SK-N-SH (cell line): Measurements from ENCODE around the gene ATP13A3. TPM values are rescaled to one million over a fixed set of nuclear protein-coding genes. Genes with fewer than 3 reads are reported as not detected.

ENCODE experiments used
- CTCF ChIA-PET: fragments of 300-600, 350-600 bp; formaldehyde crosslinking; extraction: SDS; loops from one replicate; lab custom pipeline; 2021; lab: Yijun Ruan, JAX
- POLR2A ChIA-PET: fragments of 350-600 bp; sonication (Branson Sonifier 250); formaldehyde crosslinking; extraction: SDS; loops from one replicate; lab custom pipeline; 2020; ENCODE audit warnings: antibody characterized with exemption, inconsistent platforms; lab: Yijun Ruan, JAX
- DNase-seq: peaks from one replicate; pipeline ENCODE4 v3.0.0; 2012
- H2AFZ ChIP-seq: fragments of 200-600 bp; sonication (generic); 2 replicates; pipeline ENCODE4 v1.8.1; 2016; ENCODE audit warnings: antibody characterized with exemption, mild to moderate bottlenecking, low read depth
- H3F3A ChIP-seq: fragments of 200-600 bp; sonication (generic); replicated peaks from 2 replicates; pipeline ENCODE3; 2016; ENCODE audit warnings: antibody characterized with exemption, mild to moderate bottlenecking; ENCODE audit not compliant: insufficient read depth
- H3K27ac ChIP-seq, 2 experiments: fragments of 200-500 bp in 1 of 2; fragments of 200-600 bp in 1 of 2; sonication (Bioruptor generic) in 1 of 2; sonication (generic), shearing (Covaris generic) in 1 of 2; 2 replicates each; pipeline versions ENCODE4 v1.5.1 to v1.6.1; 2014 to 2016; ENCODE audit warnings: low read depth in 2 of 2, inconsistent platforms in 1 of 2, low read length in 1 of 2, mild to moderate bottlenecking in 1 of 2, mixed read lengths in 1 of 2
- H3K27me3 ChIP-seq: fragments of 200-600 bp; sonication (generic), shearing (Covaris generic); 2 replicates; pipeline ENCODE4 v1.6.1; 2016; ENCODE audit warnings: mixed run types; ENCODE audit not compliant: insufficient read depth
- H3K36me3 ChIP-seq, 2 experiments: fragments of 200-500 bp in 1 of 2; fragments of 200-600 bp in 1 of 2; sonication (Bioruptor generic) in 1 of 2; sonication (generic) in 1 of 2; replicated peaks in 1 of 2; 2 replicates each; pipeline versions ENCODE3 to v1.5.1; 2014 to 2016; ENCODE audit warnings: low read length in 1 of 2, mild to moderate bottlenecking in 1 of 2; ENCODE audit not compliant: insufficient read depth in 2 of 2, control insufficient read depth in 1 of 2
- H3K4me1 ChIP-seq, 2 experiments: fragments of 200-500 bp in 1 of 2; fragments of 200-600 bp in 1 of 2; sonication (Bioruptor generic) in 1 of 2; sonication (generic), shearing (Covaris generic) in 1 of 2; 2 replicates each; pipeline versions ENCODE4 v1.5.1 to v1.6.1; 2014 to 2016; ENCODE audit warnings: low read depth in 1 of 2, low read length in 1 of 2, mixed run types in 1 of 2; ENCODE audit not compliant: insufficient read depth in 2 of 2, control insufficient read depth in 1 of 2
- H3K4me2 ChIP-seq: fragments of 200-600 bp; sonication (generic), shearing (Covaris generic); 2 replicates; pipeline ENCODE4 v1.6.1; 2017; ENCODE audit warnings: mixed run types
- H3K4me3 ChIP-seq, 2 experiments: fragments of 200-500 bp in 1 of 2; fragments of 200-600 bp in 1 of 2; sonication (Bioruptor generic) in 1 of 2; sonication (generic), shearing (Covaris generic) in 1 of 2; 2 replicates each; pipeline versions ENCODE4 v1.5.1 to v1.8.1; 2014 to 2016; ENCODE audit warnings: low read depth in 2 of 2, inconsistent platforms in 1 of 2, low read length in 1 of 2, mild to moderate bottlenecking in 1 of 2, mixed read lengths in 1 of 2, moderate library complexity in 1 of 2
- H3K79me2 ChIP-seq: fragments of 200-600 bp; sonication (generic); 2 replicates; pipeline ENCODE4 v1.8.1; 2017; ENCODE audit warnings: mild to moderate bottlenecking; ENCODE audit not compliant: insufficient read depth
- H3K9ac ChIP-seq: fragments of 200-600 bp; sonication (generic); 2 replicates; pipeline ENCODE4 v1.6.1; 2017; ENCODE audit warnings: mixed run types
- H3K9me2 ChIP-seq: fragments of 200-600 bp; sonication (generic); 2 replicates; pipeline ENCODE4 v1.6.1; 2017; ENCODE audit warnings: mixed run types
- H3K9me3 ChIP-seq: fragments of 200-600 bp; sonication (generic); 2 replicates; pipeline ENCODE4 v1.6.1; 2017; ENCODE audit warnings: mixed run types, mild to moderate bottlenecking, moderate library complexity
- H4K20me1 ChIP-seq: fragments of 200-600 bp; sonication (generic); 2 replicates; pipeline ENCODE4 v1.6.1; 2017; ENCODE audit warnings: mild to moderate bottlenecking, mixed run types; ENCODE audit not compliant: insufficient read depth
- CHD2 ChIP-seq: fragments of 150-350 bp; IDR thresholded peaks from 2 replicates; pipeline ENCODE4 v1.6.1; 2018; ENCODE audit warnings: low read length; ENCODE audit not compliant: partially characterized antibody
- ELF1 ChIP-seq: IDR thresholded peaks from 2 replicates; pipeline ENCODE4 v1.4.0; 2012
- EP300 ChIP-seq, 2 experiments: IDR thresholded peaks; 2 replicates each; pipeline versions ENCODE4 v1.4.0 to v1.6.1; 2012; ENCODE audit warnings: borderline replicate concordance in 1 of 2, low read depth in 1 of 2, low read length in 1 of 2
- EZH2phosphoT487 ChIP-seq: fragments of 200-600 bp; sonication (generic); IDR thresholded peaks from 2 replicates; pipeline ENCODE4 v1.6.1; 2017; ENCODE audit warnings: low read depth, mixed run types, mild to moderate bottlenecking, antibody characterized with exemption, moderate library complexity, borderline replicate concordance
- FOXJ3 ChIP-seq: sonication (generic); formaldehyde crosslinking; IDR thresholded peaks from 2 replicates; pipeline ENCODE4 v1.5.1; 2020; ENCODE audit warnings: mild to moderate bottlenecking, missing genetic modification reagents
- FOXM1 ChIP-seq: IDR thresholded peaks from 2 replicates; pipeline ENCODE4 v1.4.0; 2012; ENCODE audit warnings: low read depth, mild to moderate bottlenecking
- MXI1 ChIP-seq: IDR thresholded peaks from 2 replicates; pipeline ENCODE4 v1.6.1; 2012; ENCODE audit warnings: mild to moderate bottlenecking, low read depth, low read length, improper control_type of control experiment
- NFIC ChIP-seq: IDR thresholded peaks from 2 replicates; pipeline ENCODE4 v1.4.0; 2012; ENCODE audit warnings: borderline replicate concordance
- NRF1 ChIP-seq: IDR thresholded peaks from 2 replicates; pipeline ENCODE4 v1.6.1; 2012; ENCODE audit warnings: low read depth, mild to moderate bottlenecking, low read length
- RCOR1 ChIP-seq: fragments of 150-350 bp; IDR thresholded peaks from 2 replicates; pipeline ENCODE4 v1.6.1; 2017; ENCODE audit warnings: antibody characterized with exemption, low read length
- RFX5 ChIP-seq: IDR thresholded peaks from 2 replicates; pipeline ENCODE4 v1.6.1; 2012; ENCODE audit warnings: mild to moderate bottlenecking, improper control_type of control experiment, low read length
- RXRA ChIP-seq: IDR thresholded peaks from 2 replicates; pipeline ENCODE4 v1.4.0; 2012; ENCODE audit warnings: low read depth, mild to moderate bottlenecking, borderline replicate concordance
- SIN3A ChIP-seq: IDR thresholded peaks from 2 replicates; pipeline ENCODE4 v1.6.1; 2012; ENCODE audit warnings: low read depth, mild to moderate bottlenecking, low read length, moderate library complexity, borderline replicate concordance
- USF1 ChIP-seq: IDR thresholded peaks from 2 replicates; pipeline ENCODE4 v1.4.0; 2012; ENCODE audit warnings: low read depth, borderline replicate concordance
- YY1 ChIP-seq: IDR thresholded peaks from 2 replicates; pipeline ENCODE4 v1.4.0; 2012; ENCODE audit warnings: low read depth, mild to moderate bottlenecking
- WGBS: methylation state at CpG from one replicate; pipeline ENCODE4 v1.1.6; 2017; ENCODE audit warnings: low lambda C conversion rate; 5-methylcytosine and 5-hydroxymethylcytosine counted together
- polyA plus RNA-seq, 3 experiments: library from polyadenylated mRNA; depleted of rRNA; stranded (reverse); fragments of >200 nt; gene quantifications; 2 replicates each; pipeline ENCODE4 v1.2.3, GENCODE V29; 2012
- TF ChIP-seq, protein P1 (sequence below): fragments of 150-350 bp; IDR thresholded peaks from 2 replicates; pipeline ENCODE4 v1.6.1; 2016; ENCODE audit warnings: mild to moderate bottlenecking, low read depth, low read length

Gene ATP13A3
- polyA plus RNA-seq, 1 of the 3 experiments (the other 2 are of a cell fraction) = 48.2 TPM

DNA sequence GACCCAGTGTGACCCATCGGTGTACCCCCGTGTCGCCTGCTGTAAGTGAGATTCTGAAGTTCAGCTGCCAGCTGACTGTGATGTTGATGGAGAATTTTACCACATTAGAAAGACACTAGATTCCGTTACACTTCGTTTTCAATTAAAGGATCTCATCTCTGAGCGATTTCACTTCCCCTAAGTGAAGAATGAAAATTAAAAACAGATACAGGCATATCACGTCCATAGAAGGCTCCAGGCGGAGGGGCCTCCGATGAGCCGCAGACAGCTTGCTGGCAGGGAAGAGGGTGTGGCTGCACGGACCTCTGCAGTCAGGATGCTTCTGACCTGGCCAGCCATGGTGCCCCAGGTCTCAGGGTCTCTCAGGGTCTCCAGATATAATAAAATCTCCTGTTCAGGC, 129.1 kb downstream of the ATP13A3 start:
- POLR2A ChIA-PET = no interaction called here
- 66% methylated on average over 6 of the region's 11 CpGs for WGBS

DNA sequence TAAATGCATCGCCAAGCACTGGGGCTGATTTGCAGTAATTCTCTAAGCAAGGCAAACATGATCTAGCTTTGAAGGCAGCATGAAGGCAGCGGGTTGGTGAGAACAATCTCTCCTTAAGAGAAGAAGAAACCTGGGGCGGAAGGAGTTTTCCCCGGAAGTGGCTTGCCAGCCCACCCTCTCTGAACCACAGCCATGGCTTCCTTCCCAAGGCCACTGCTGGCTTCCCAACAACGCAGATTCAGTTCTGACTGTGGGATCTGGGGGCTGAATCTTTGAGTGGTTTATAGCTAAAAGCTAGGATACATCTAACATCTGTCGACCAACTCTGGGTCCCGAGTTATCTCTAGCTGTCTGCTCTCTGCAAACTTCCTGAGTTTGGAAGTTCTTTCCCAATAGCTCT, 131.4 kb downstream of the ATP13A3 start:
- Histone ChIP-seq H3K27me3 (peaks cover 16% of the 10 kb centered on the region; the same call in 1 of the 2 replicates), H3K4me3 (no peak overlapping the region), H3K9me2 (no peaks in the 10 kb centered on the region), H3K4me1 (peaks cover under 1 to 4% of the 10 kb centered on the region in 2 experiments; a peak in 2 of 4 replicates), H3K4me2 (no peak overlapping the region), H3K9ac (no peak overlapping the region), H3F3A (peaks cover 2% of the 10 kb centered on the region), H3K9me3 (no peaks in the 10 kb centered on the region), H3K27ac (no peak overlapping the region), H2AFZ (no peak overlapping the region), H3K79me2 (no peaks in the 10 kb centered on the region), H4K20me1 (no peaks in the 10 kb centered on the region), H3K36me3 (no peaks in the 10 kb centered on the region)
- CTCF ChIA-PET = interaction anchor here (1.0 to 5.5 kb wide), 2 partner anchors 11 to 22 kb away, joined by 5 to 39 read pairs; no protein-coding TSS in a partner anchor
- no peak for DNase-seq
- POLR2A ChIA-PET = no interaction called here
- no peak for TF ChIP-seq RXRA
- TF ChIP-seq NRF1 = no peak
- no peak for TF ChIP-seq MXI1
- no peak for TF ChIP-seq YY1
- TF ChIP-seq FOXJ3 (CRISPR knock-in tag) = no peak
- TF ChIP-seq CHD2 = no peak
- no peak for TF ChIP-seq RFX5
- TF ChIP-seq, protein P1, sequence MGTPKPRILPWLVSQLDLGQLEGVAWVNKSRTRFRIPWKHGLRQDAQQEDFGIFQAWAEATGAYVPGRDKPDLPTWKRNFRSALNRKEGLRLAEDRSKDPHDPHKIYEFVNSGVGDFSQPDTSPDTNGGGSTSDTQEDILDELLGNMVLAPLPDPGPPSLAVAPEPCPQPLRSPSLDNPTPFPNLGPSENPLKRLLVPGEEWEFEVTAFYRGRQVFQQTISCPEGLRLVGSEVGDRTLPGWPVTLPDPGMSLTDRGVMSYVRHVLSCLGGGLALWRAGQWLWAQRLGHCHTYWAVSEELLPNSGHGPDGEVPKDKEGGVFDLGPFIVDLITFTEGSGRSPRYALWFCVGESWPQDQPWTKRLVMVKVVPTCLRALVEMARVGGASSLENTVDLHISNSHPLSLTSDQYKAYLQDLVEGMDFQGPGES = no peak
- TF ChIP-seq FOXM1 = no peak
- TF ChIP-seq USF1 = no peak
- TF ChIP-seq SIN3A = no peak
- TF ChIP-seq RCOR1 = no peak
- no peak for TF ChIP-seq ELF1
- TF ChIP-seq NFIC = no peak
- TF ChIP-seq EP300 (IDR thresholded peaks at IDR 0.05; ENCODE audit: borderline replicate concordance in 1 of 2, low read depth in 1 of 2, low read length in 1 of 2) = no peak
- 68% methylated on average over 7 of the region's 7 CpGs for WGBS

More for the DNA sequence above, 129.1 kb downstream of the ATP13A3 start:
- no peak overlapping the region for H3K27ac ChIP-seq
- H4K20me1 ChIP-seq = no peaks in the 10 kb centered on the region
- TF ChIP-seq RFX5 (no peak), EZH2phosphoT487 (no peak)
- H3K4me2 ChIP-seq = no peak overlapping the region
- no peaks in the 10 kb centered on the region for H3K79me2 ChIP-seq
- H3K9me3 ChIP-seq = no peaks in the 10 kb centered on the region
- H3K36me3 ChIP-seq = no peaks in the 10 kb centered on the region
- peaks cover 16% of the 10 kb centered on the region; the same call in 1 of the 2 replicates for H3K27me3 ChIP-seq
- no peaks in the 10 kb centered on the region for H3K9me2 ChIP-seq
- CTCF ChIA-PET = interaction anchor here (5.5 kb wide), 1 partner anchor 13 kb away, joined by 39 read pairs; no protein-coding TSS in a partner anchor
- no peak overlapping the region for H3K4me3 ChIP-seq
- no peak for DNase-seq
- H3K4me1 ChIP-seq = no peaks in the 10 kb centered on the region; a peak in 1 of 4 replicates
- no peak overlapping the region for H2AFZ ChIP-seq
- no peak overlapping the region for H3K9ac ChIP-seq
- no peaks in the 10 kb centered on the region for H3F3A ChIP-seq
